Panc1 (cell line): ENCODE data around the gene IRF7. TPM values are rescaled to one million over a fixed set of nuclear protein-coding genes. Genes with fewer than 3 reads are reported as not detected.

Experiments used
- ATAC-seq: fragments of 200-7000 bp; cut with Tn5 transposase; 2 replicates; pipeline ENCODE4 v1.9.1; 2020; ENCODE audit warnings: mild to moderate bottlenecking, moderate library complexity
- BruUV-seq: library from RNA; stranded (reverse); fragments of 400-500 nt; replicated peaks from 2 replicates; lab custom pipeline; 2021; lab: Mats Ljungman, UMichigan
- CTCF ChIA-PET: fragments of 300-600 bp; sonication (Branson Sonifier 250); formaldehyde crosslinking; loops from one replicate; lab custom pipeline; 2022; ENCODE audit warnings: antibody characterized with exemption; lab: Charles Lee
- POLR2A ChIA-PET: fragments of 300-600 bp; sonication (Branson Sonifier 250); formaldehyde crosslinking; loops from one replicate; lab custom pipeline; 2022; ENCODE audit warnings: antibody characterized with exemption; lab: Charles Lee
- DNase-seq: peaks from one replicate; pipeline ENCODE4 v3.0.0-alpha.2; 2010; ENCODE audit warnings: low read depth, low spot score
- H3K27ac ChIP-seq: 2 replicates; pipeline ENCODE4 v1.5.1; 2011; ENCODE audit warnings: mild to moderate bottlenecking, low read length, inconsistent platforms
- H3K27me3 ChIP-seq: fragments of 200-500 bp; sonication (Bioruptor generic); 2 replicates; pipeline ENCODE4 v1.6.0; 2014; ENCODE audit warnings: low read length, inconsistent platforms; ENCODE audit not compliant: control insufficient read depth, insufficient read depth
- H3K36me3 ChIP-seq: fragments of 200-500 bp; sonication (Bioruptor generic); 2 replicates; pipeline ENCODE4 v1.5.1; 2014; ENCODE audit warnings: inconsistent platforms, mild to moderate bottlenecking, low read length, moderate library complexity; ENCODE audit not compliant: control insufficient read depth, insufficient read depth
- H3K4me1 ChIP-seq: 2 replicates; pipeline ENCODE4 v1.5.1; 2011; ENCODE audit warnings: inconsistent platforms, mild to moderate bottlenecking, low read length, moderate library complexity; ENCODE audit not compliant: control insufficient read depth, insufficient read depth
- H3K4me3 ChIP-seq, 2 experiments: 2 replicates each; pipeline ENCODE4 v1.5.1; 2011 to 2012; ENCODE audit warnings: low read depth in 2 of 2, low read length in 2 of 2, mild to moderate bottlenecking in 2 of 2, inconsistent platforms in 1 of 2, moderate library complexity in 1 of 2
- H3K9me3 ChIP-seq: fragments of 200-500 bp; sonication (Bioruptor generic); 2 replicates; pipeline ENCODE4 v1.5.1; 2014; ENCODE audit warnings: low read depth, mild to moderate bottlenecking, inconsistent platforms, low read length, moderate library complexity; ENCODE audit not compliant: control insufficient read depth, insufficient read depth
- POLR2AphosphoS5 ChIP-seq: IDR thresholded peaks from 2 replicates; pipeline ENCODE4 v1.6.1; 2012; ENCODE audit warnings: mild to moderate bottlenecking, low read depth, low read length, moderate library complexity
- SIN3A ChIP-seq: IDR thresholded peaks from 2 replicates; pipeline ENCODE4 v1.6.1; 2012; ENCODE audit warnings: low read depth, mild to moderate bottlenecking, low read length, moderate library complexity, borderline replicate concordance; ENCODE audit not compliant: insufficient read depth
- TCF7L2 ChIP-seq: IDR thresholded peaks from 2 replicates; pipeline ENCODE4 v1.6.1; 2011; ENCODE audit warnings: mild to moderate bottlenecking, low read depth, low read length, inconsistent platforms
- in situ Hi-C: cut with HindIII; loops from 2 replicates; pipeline ENCODE4 v1.10.0; 2016; ENCODE audit warnings: low sequenced_read_pairs, low pct_unique_long_range_greater_than_20kb
- intact Hi-C: fragments of 100-400 bp; cut with micrococcal nuclease; formaldehyde crosslinking; loops from one replicate; pipeline ENCODE4 v1.10.0; 2022; ENCODE audit not compliant: unreplicated experiment
- total RNA-seq: library from RNA; stranded (reverse); gene quantifications from one replicate; pipeline ENCODE4 v1.2.1, GENCODE V29; 2021; ENCODE audit not compliant: unreplicated experiment
- TF ChIP-seq, protein P1 (sequence below): fragments of 450-650 bp; IDR thresholded peaks from 2 replicates; pipeline ENCODE4 v1.5.1; 2017; ENCODE audit warnings: mild to moderate bottlenecking
- TF ChIP-seq, protein P2 (sequence below), 2 experiments: IDR thresholded peaks; 2 replicates each; pipeline ENCODE4 v1.6.1; 2011 to 2012; ENCODE audit warnings: low read depth in 2 of 2, control low read depth in 1 of 2, low read length in 1 of 2, mild to moderate bottlenecking in 1 of 2, moderate library complexity in 1 of 2; ENCODE audit not compliant: insufficient read depth in 1 of 2

The IRF7 gene
- total RNA-seq, 1 experiment from 2014 or later, result 23.9 TPM

DNA sequence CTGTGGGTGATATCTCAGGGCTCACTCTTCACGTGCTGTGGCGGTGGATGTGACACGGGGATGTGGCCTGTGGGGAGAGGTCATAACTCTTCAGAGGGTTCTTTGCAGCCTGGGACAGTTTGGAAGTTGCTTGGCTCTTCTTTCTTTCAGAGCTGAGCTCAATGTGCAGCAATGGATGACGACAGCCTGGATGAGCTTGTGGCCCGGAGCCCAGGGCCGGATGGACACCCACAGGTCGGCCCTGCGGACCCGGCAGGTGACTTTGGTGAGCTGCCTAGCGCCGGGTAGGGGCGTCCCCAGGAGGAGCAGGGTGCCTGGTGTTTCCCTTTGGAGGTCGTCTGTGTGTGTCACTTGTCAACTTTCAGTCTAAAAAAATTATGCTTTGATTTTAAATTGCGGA is 34.4 kb downstream of the IRF7 start:
- peaks cover 8% of the 10 kb centered on the region; the same call in 1 of the 2 replicates for H3K36me3 ChIP-seq
- no peak for ATAC-seq
- H3K27me3 ChIP-seq, result no peaks in the 10 kb centered on the region
- H3K4me1 ChIP-seq, result peaks cover 22% of the 10 kb centered on the region
- TF ChIP-seq SIN3A, result no peak
- no peak for TF ChIP-seq POLR2AphosphoS5
- TF ChIP-seq TCF7L2, result no peak
- TF ChIP-seq, protein P1, sequence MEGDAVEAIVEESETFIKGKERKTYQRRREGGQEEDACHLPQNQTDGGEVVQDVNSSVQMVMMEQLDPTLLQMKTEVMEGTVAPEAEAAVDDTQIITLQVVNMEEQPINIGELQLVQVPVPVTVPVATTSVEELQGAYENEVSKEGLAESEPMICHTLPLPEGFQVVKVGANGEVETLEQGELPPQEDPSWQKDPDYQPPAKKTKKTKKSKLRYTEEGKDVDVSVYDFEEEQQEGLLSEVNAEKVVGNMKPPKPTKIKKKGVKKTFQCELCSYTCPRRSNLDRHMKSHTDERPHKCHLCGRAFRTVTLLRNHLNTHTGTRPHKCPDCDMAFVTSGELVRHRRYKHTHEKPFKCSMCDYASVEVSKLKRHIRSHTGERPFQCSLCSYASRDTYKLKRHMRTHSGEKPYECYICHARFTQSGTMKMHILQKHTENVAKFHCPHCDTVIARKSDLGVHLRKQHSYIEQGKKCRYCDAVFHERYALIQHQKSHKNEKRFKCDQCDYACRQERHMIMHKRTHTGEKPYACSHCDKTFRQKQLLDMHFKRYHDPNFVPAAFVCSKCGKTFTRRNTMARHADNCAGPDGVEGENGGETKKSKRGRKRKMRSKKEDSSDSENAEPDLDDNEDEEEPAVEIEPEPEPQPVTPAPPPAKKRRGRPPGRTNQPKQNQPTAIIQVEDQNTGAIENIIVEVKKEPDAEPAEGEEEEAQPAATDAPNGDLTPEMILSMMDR, result no peak
- TF ChIP-seq, protein P2, sequence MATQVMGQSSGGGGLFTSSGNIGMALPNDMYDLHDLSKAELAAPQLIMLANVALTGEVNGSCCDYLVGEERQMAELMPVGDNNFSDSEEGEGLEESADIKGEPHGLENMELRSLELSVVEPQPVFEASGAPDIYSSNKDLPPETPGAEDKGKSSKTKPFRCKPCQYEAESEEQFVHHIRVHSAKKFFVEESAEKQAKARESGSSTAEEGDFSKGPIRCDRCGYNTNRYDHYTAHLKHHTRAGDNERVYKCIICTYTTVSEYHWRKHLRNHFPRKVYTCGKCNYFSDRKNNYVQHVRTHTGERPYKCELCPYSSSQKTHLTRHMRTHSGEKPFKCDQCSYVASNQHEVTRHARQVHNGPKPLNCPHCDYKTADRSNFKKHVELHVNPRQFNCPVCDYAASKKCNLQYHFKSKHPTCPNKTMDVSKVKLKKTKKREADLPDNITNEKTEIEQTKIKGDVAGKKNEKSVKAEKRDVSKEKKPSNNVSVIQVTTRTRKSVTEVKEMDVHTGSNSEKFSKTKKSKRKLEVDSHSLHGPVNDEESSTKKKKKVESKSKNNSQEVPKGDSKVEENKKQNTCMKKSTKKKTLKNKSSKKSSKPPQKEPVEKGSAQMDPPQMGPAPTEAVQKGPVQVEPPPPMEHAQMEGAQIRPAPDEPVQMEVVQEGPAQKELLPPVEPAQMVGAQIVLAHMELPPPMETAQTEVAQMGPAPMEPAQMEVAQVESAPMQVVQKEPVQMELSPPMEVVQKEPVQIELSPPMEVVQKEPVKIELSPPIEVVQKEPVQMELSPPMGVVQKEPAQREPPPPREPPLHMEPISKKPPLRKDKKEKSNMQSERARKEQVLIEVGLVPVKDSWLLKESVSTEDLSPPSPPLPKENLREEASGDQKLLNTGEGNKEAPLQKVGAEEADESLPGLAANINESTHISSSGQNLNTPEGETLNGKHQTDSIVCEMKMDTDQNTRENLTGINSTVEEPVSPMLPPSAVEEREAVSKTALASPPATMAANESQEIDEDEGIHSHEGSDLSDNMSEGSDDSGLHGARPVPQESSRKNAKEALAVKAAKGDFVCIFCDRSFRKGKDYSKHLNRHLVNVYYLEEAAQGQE (IDR thresholded peaks at IDR 0.05; ENCODE audit: insufficient read depth in 1 of 2, low read depth in 2 of 2, low read length in 1 of 2), result no peak
- DNase-seq, result no peak
- no TSS peak for BruUV-seq
- no peak overlapping the region for H3K4me3 ChIP-seq
- intact Hi-C loops, result no loop called here
- H3K9me3 ChIP-seq, result no peaks in the 10 kb centered on the region
- ChIA-PET POLR2A (interaction anchor here (0.7 kb wide), 1 partner anchor 613 kb away, joined by 5 read pairs; no protein-coding TSS in a partner anchor), CTCF (no interaction called here)
- H3K27ac ChIP-seq, result no peak overlapping the region
- in situ Hi-C loops, result no loop called here

DNA sequence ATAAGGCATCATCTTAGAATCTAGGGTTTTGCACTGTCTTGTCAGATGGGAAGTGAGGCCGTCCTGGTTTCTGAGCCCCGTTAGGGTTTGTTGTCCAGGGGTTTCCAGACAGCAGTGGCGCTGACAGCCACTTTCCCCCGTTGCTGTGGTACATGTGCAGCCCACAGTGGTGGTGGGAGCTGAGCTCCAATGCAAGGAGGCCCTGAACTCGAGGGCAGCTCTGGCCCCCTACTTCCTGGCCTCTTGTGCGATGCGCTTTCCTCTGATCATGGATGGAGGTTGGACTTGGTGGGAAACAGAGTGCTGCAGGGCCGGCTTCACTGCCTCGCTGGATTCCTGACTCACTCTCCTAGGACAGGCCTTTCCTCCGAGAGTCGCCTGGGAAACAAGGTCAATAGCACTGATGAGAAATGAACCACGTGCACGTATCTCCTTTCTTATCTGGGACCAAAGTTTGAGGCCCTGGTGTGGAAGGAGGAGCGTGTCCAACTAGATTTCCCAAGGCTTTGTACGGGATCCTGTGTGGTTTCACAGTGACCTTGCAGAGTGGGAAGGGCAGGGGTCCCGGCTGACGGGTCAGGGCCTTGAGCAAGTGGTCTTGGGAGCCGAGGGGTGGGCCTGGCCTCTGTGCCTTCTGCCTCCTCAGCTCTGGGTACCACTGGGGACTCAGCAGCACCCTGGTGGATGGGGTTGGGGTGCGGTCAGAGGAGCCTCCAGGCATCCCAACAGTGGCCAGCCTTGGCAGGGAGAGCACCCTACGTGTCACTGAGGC is 35.7 kb downstream of the IRF7 start:
- no peaks in the 10 kb centered on the region for H3K9me3 ChIP-seq
- in situ Hi-C loops (no loop called here), intact Hi-C loops (no loop called here)
- H3K36me3 ChIP-seq, result peaks cover 8% of the 10 kb centered on the region; the same call in 1 of the 2 replicates
- CTCF ChIA-PET, result no interaction called here
- no peak overlapping the region for H3K4me3 ChIP-seq
- DNase-seq, result no peak
- POLR2A ChIA-PET, result interaction anchor here (0.6 kb wide), 1 partner anchor 11 kb away, joined by 11 read pairs; no protein-coding TSS in a partner anchor
- no peak for ATAC-seq
- TSS peak; percentile 4 for BruUV-seq
- TF ChIP-seq, protein P2 (IDR thresholded peaks at IDR 0.05; ENCODE audit: insufficient read depth in 1 of 2, low read depth in 2 of 2, low read length in 1 of 2), result no peak
- TF ChIP-seq SIN3A (no peak), POLR2AphosphoS5 (no peak), TCF7L2 (no peak)
- TF ChIP-seq, protein P1, result no peak
- H3K27me3 ChIP-seq, result no peaks in the 10 kb centered on the region
- no peak overlapping the region for H3K27ac ChIP-seq
- peaks cover 23% of the 10 kb centered on the region for H3K4me1 ChIP-seq
